ENCODE data around the gene ADPRH. TPM values are rescaled to one million over a fixed set of nuclear protein-coding genes. Genes with fewer than 3 reads are reported as not detected.

Gene ADPRH
- total and polyA plus RNA-seq, 12 donors: 3.4 to 15.3 (median 12.8) TPM

Other genes starting within 250 kb of the ADPRH start
- gene TMEM39A, start 115.9 kb upstream of the ADPRH start, total RNA-seq: 10 to 100 TPM; 31.3 to 70.5 (median 37.0) TPM
- gene TMEM39A, start 115.9 kb upstream of the ADPRH start, polyA plus RNA-seq: 10 to 100 TPM; 10.4 to 40.4 (median 16.2) TPM
- gene POGLUT1, start 110.5 kb upstream of the ADPRH start, total RNA-seq: 10 to 100 TPM; 14.6 to 30.9 (median 18.5) TPM
- 10 to 100 TPM; 12.7 to 24.8 (median 13.8) TPM for gene POGLUT1, start 110.5 kb upstream of the ADPRH start, polyA plus RNA-seq
- 100 to 1,000 TPM in 3 of 9 donors, 10 to 100 TPM in 6; 53.9 to 147 (median 97.9) TPM for gene TIMMDC1, start 80.9 kb upstream of the ADPRH start, total RNA-seq
- gene TIMMDC1, start 80.9 kb upstream of the ADPRH start, polyA plus RNA-seq: 100 to 1,000 TPM in 1 of 3 donors, 10 to 100 TPM in 2; 69.9 to 141 (median 71.0) TPM
- 1 to 10 TPM in 2 of 9 donors, under 1 TPM in 6, not detected in 1; 0.28 to 2.0 (median 0.78) TPM for gene CD80, start 19.9 kb upstream of the ADPRH start, total RNA-seq
- gene CD80, start 19.9 kb upstream of the ADPRH start, polyA plus RNA-seq: under 1 TPM; 0.07 to 0.55 (median 0.16) TPM
- gene PLA1A, start 18.4 kb downstream of the ADPRH start, total RNA-seq: 1 to 10 TPM in 2 of 9 donors, under 1 TPM in 7; 0.17 to 1.4 (median 0.72) TPM
- 1 to 10 TPM in 2 of 3 donors, under 1 TPM in 1; 0.53 to 2.0 (median 1.4) TPM for gene PLA1A, start 18.4 kb downstream of the ADPRH start, polyA plus RNA-seq
- gene POPDC2, start 81.1 kb downstream of the ADPRH start, total RNA-seq: 10 to 100 TPM in 1 of 9 donors, 1 to 10 TPM in 8; 1.3 to 10.6 (median 3.2) TPM
- 10 to 100 TPM in 1 of 3 donors, 1 to 10 TPM in 2; 1.4 to 17.5 (median 5.8) TPM for gene POPDC2, start 81.1 kb downstream of the ADPRH start, polyA plus RNA-seq
- 100 to 1,000 TPM in 3 of 9 donors, 10 to 100 TPM in 6; 38.3 to 144 (median 86.5) TPM for gene COX17, start 97.9 kb downstream of the ADPRH start, total RNA-seq
- 100 to 1,000 TPM; 253 to 555 (median 406) TPM for gene COX17, start 97.9 kb downstream of the ADPRH start, polyA plus RNA-seq
- gene CFAP91, start 123.5 kb downstream of the ADPRH start, total RNA-seq: 10 to 100 TPM in 1 of 9 donors, 1 to 10 TPM in 8; 3.4 to 10.1 (median 7.8) TPM
- gene CFAP91, start 123.5 kb downstream of the ADPRH start, polyA plus RNA-seq: 10 to 100 TPM in 2 of 3 donors, 1 to 10 TPM in 1; 8.6 to 12.9 (median 10.4) TPM
- under 1 TPM in 7 of 9 donors, not detected in 2; 0.14 to 0.91 (median 0.55) TPM for gene NR1I2, start 202.6 kb downstream of the ADPRH start, total RNA-seq
- under 1 TPM; 0.16 to 0.32 (median 0.27) TPM for gene NR1I2, start 202.6 kb downstream of the ADPRH start, polyA plus RNA-seq